IPS DF 19.7 (cell line): ENCODE measurements around the gene KMT5C.
"Not testable (repeated sequence)": the region's sequence is repeated elsewhere in the genome, so short reads cannot be mapped to it uniquely, and the experiment has no call there.

ENCODE experiments used
- DNase-seq: peaks from one replicate; pipeline ENCODE4 v3.0.0-alpha.2; 2013; ENCODE audit warnings: low read depth, low spot score

KMT5C gene

GRCh38 chr19:55316646-55317045 is 23.0 kb upstream of the KMT5C start:
- no peak for DNase-seq

GRCh38 chr19:55319785-55320184 is 19.9 kb upstream of the KMT5C start:
- DNase-seq = peak; percentile 54

- no peak for DNase-seq
Measured at GRCh38 chr19:55320844-55321419, 18.7 kb upstream of the KMT5C start.

GRCh38 chr19:55321466-55322137 is 18.1 kb upstream of the KMT5C start:
- no peak for DNase-seq

- DNase-seq = no peak
Measured at GRCh38 chr19:55322204-55322885, 17.3 kb upstream of the KMT5C start.

GRCh38 chr19:55324662-55325061 is 15.0 kb upstream of the KMT5C start:
- no peak for DNase-seq

- DNase-seq = no peak
Measured at GRCh38 chr19:55325172-55325571, 14.5 kb upstream of the KMT5C start, which contains the start of gene TMEM150B. TSS of gene TMEM150B (minus strand) at chr19:55325341. CDS start at chr19:55321036, 4,305 bp downstream.

GRCh38 chr19:55328774-55329318 is 10.8 kb upstream of the KMT5C start:
- not testable (repeated sequence) for DNase-seq

- not testable (repeated sequence) for DNase-seq
Measured at GRCh38 chr19:55329791-55330190, 9.9 kb upstream of the KMT5C start.

GRCh38 chr19:55333870-55334269 is 5.8 kb upstream of the KMT5C start:
- DNase-seq = no peak

- DNase-seq = no peak
Measured at GRCh38 chr19:55336101-55336500, 3.6 kb upstream of the KMT5C start.

GRCh38 chr19:55339889-55340783 is 460 bp downstream of the KMT5C start:
- DNase-seq = no peak

GRCh38 chr19:55340784-55341147 is 1.1 kb downstream of the KMT5C start:
- no peak for DNase-seq

- no peak for DNase-seq
Measured at GRCh38 chr19:55341171-55341588, 1.5 kb downstream of the KMT5C start.

GRCh38 chr19:55341595-55342531 is 2.2 kb downstream of the KMT5C start:
- no peak for DNase-seq

- DNase-seq = no peak
Measured at GRCh38 chr19:55344444-55344843, 4.8 kb downstream of the KMT5C start.

- DNase-seq = no peak
Measured at GRCh38 chr19:55345101-55345817, 5.6 kb downstream of the KMT5C start.

GRCh38 chr19:55345818-55346724 is 6.4 kb downstream of the KMT5C start:
- DNase-seq = no peak
